22Rv1 (cell line): ENCODE results near the gene PSMB2.

Source experiments
- ZFX ChIP-seq: fragments of 450-650 bp; IDR thresholded peaks from 2 replicates; pipeline ENCODE4 v1.6.1; 2017; ENCODE audit warnings: antibody characterized with exemption, borderline replicate concordance
- TF ChIP-seq, protein P1 (sequence below): fragments of 450-650 bp; IDR thresholded peaks from 2 replicates; pipeline ENCODE4 v1.5.1; 2017; ENCODE audit warnings: mild to moderate bottlenecking

DNA sequence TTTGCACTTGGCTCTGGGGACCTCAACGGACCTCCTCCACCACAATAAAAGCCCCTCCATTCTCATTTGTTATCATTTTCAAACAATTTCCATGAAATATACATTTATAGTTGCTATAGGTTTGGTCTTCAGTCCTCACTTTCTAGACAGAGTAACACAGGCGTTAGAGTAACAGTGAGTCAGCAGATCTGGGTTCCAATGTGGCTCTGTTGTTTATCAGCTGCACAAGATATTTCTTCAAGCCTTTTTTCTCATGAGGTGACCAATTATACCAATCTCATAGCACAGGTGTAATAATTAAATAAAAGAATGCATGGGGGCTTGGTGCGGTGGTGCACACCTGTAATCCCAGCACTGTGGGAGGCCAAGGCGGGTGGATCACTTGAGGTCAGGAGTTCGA lies 32.8 kb upstream of the PSMB2 start:
- TF ChIP-seq, protein P1, sequence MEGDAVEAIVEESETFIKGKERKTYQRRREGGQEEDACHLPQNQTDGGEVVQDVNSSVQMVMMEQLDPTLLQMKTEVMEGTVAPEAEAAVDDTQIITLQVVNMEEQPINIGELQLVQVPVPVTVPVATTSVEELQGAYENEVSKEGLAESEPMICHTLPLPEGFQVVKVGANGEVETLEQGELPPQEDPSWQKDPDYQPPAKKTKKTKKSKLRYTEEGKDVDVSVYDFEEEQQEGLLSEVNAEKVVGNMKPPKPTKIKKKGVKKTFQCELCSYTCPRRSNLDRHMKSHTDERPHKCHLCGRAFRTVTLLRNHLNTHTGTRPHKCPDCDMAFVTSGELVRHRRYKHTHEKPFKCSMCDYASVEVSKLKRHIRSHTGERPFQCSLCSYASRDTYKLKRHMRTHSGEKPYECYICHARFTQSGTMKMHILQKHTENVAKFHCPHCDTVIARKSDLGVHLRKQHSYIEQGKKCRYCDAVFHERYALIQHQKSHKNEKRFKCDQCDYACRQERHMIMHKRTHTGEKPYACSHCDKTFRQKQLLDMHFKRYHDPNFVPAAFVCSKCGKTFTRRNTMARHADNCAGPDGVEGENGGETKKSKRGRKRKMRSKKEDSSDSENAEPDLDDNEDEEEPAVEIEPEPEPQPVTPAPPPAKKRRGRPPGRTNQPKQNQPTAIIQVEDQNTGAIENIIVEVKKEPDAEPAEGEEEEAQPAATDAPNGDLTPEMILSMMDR = no peak
- TF ChIP-seq ZFX = no peak
